Endothelial cell of umbilical vein (primary cell): ENCODE data around the gene FBXL17. TPM values are rescaled to one million over a fixed set of nuclear protein-coding genes. Genes with fewer than 3 reads are reported as not detected.

Source experiments
- BruUV-seq: library from RNA; stranded (reverse); fragments of 400-500 nt; replicated peaks from 2 replicates; lab custom pipeline; 2021; lab: Mats Ljungman, UMichigan
- CTCF ChIA-PET: fragments of 300-600, 350-600 bp; sonication (Branson Sonifier 250); formaldehyde crosslinking; loops from one replicate; lab custom pipeline; 2021; ENCODE audit warnings: antibody characterized with exemption, inconsistent platforms; lab: Charles Lee
- POLR2A ChIA-PET: fragments of 300-600, 350-600 bp; sonication (Branson Sonifier 250); formaldehyde crosslinking; loops from one replicate; lab custom pipeline; 2021; ENCODE audit warnings: antibody characterized with exemption, inconsistent platforms; lab: Charles Lee
- DNase-seq: peaks from one replicate; pipeline ENCODE4 v3.0.0-alpha.2; 2011; ENCODE audit warnings: low read depth, low spot score
- FAIRE-seq: peaks from 2 replicates; lab custom pipeline; 2011; peaks lifted over from hg19 to GRCh38; lab: Jason Lieb, UNC
- H2AFZ ChIP-seq: 2 replicates; pipeline ENCODE4 v1.6.0; 2012; ENCODE audit warnings: low read depth, low read length, control low read depth, inconsistent platforms
- H3K27ac ChIP-seq: 2 replicates; pipeline ENCODE4 v1.5.1; 2011; ENCODE audit warnings: low read depth, mild to moderate bottlenecking, control low read depth, low read length, moderate library complexity; ENCODE audit not compliant: insufficient read depth
- H3K27me3 ChIP-seq, 2 experiments: 2 replicates each; pipeline versions ENCODE4 v1.6.0 to v1.6.1; 2011; ENCODE audit warnings: low read length in 2 of 2, mixed read lengths in 1 of 2; ENCODE audit not compliant: control insufficient read depth in 2 of 2, insufficient read depth in 2 of 2
- H3K36me3 ChIP-seq, 2 experiments: 2 replicates in 1 of 2; 3 replicates in 1 of 2; pipeline ENCODE4 v1.5.1; 2011; ENCODE audit warnings: low read length in 2 of 2, mild to moderate bottlenecking in 1 of 2, moderate library complexity in 1 of 2; ENCODE audit not compliant: control insufficient read depth in 2 of 2, insufficient read depth in 2 of 2; ENCODE audit errors: extremely low read depth in 1 of 2
- H3K4me1 ChIP-seq: 3 replicates; pipeline ENCODE4 v1.5.1; 2011; ENCODE audit warnings: mild to moderate bottlenecking, low read length; ENCODE audit not compliant: control insufficient read depth, insufficient read depth; ENCODE audit errors: extremely low read depth
- H3K4me2 ChIP-seq: 2 replicates; pipeline ENCODE4 v1.6.1; 2011; ENCODE audit warnings: low read length, control low read depth, mixed read lengths; ENCODE audit not compliant: insufficient read depth
- H3K4me3 ChIP-seq, 3 experiments: fragments of 200-600 bp in 1 of 3; sonication (generic), shearing (Covaris generic) in 1 of 3; replicated peaks in 1 of 3; 2 replicates each; pipeline ENCODE4 v1.5.1; 2011 to 2016; ENCODE audit warnings: control low read depth in 3 of 3, low read length in 3 of 3, mild to moderate bottlenecking in 2 of 3, inconsistent platforms in 1 of 3, low read depth in 1 of 3, moderate library complexity in 1 of 3; ENCODE audit not compliant: insufficient read depth in 1 of 3
- H3K79me2 ChIP-seq: 2 replicates; pipeline ENCODE4 v1.6.0; 2012; ENCODE audit warnings: low read length, inconsistent platforms; ENCODE audit not compliant: control insufficient read depth, insufficient read depth
- H3K9ac ChIP-seq: replicated peaks from 2 replicates; pipeline ENCODE3; 2011; ENCODE audit warnings: low read length, control low read depth; ENCODE audit not compliant: insufficient read depth; ENCODE audit errors: extremely low read depth
- H3K9me1 ChIP-seq: replicated peaks from 3 replicates; pipeline ENCODE4 v1.6.0; 2011; ENCODE audit warnings: mild to moderate bottlenecking, low read length; ENCODE audit not compliant: control insufficient read depth, insufficient read depth; ENCODE audit errors: extremely low read depth
- H3K9me3 ChIP-seq: replicated peaks from 2 replicates; pipeline ENCODE4 v1.5.1; 2012; ENCODE audit warnings: low read length, inconsistent platforms; ENCODE audit not compliant: control insufficient read depth, insufficient read depth
- H4K20me1 ChIP-seq: replicated peaks from 2 replicates; pipeline ENCODE3; 2011; ENCODE audit warnings: mild to moderate bottlenecking, low read length; ENCODE audit not compliant: control insufficient read depth, insufficient read depth; ENCODE audit errors: extremely low read depth
- EZH2 ChIP-seq: IDR thresholded peaks from 2 replicates; pipeline ENCODE4 v1.6.1; 2012; ENCODE audit warnings: borderline replicate concordance, low read depth, mild to moderate bottlenecking, moderate library complexity, low read length, inconsistent platforms; ENCODE audit not compliant: severe bottlenecking
- FOS ChIP-seq: IDR thresholded peaks from 2 replicates; pipeline ENCODE4 v1.6.1; 2011; ENCODE audit warnings: mild to moderate bottlenecking, low read length, moderate library complexity, borderline replicate concordance; ENCODE audit not compliant: insufficient read depth
- GATA2 ChIP-seq: IDR thresholded peaks from 2 replicates; pipeline ENCODE4 v1.7.0; 2011; ENCODE audit warnings: low read depth, mild to moderate bottlenecking, moderate library complexity, mixed read lengths, low read length; ENCODE audit not compliant: insufficient read length, insufficient read depth
- JUN ChIP-seq: IDR thresholded peaks from 2 replicates; pipeline ENCODE4 v1.6.1; 2011; ENCODE audit warnings: borderline replicate concordance, low read depth; ENCODE audit not compliant: insufficient read length, insufficient read depth
- MYC ChIP-seq: IDR thresholded peaks from one replicate; pipeline ENCODE4 v1.6.1; 2011; ENCODE audit warnings: mild to moderate bottlenecking, low read depth, low read length
- POLR2A ChIP-seq: IDR thresholded peaks from 2 replicates; pipeline ENCODE4 v1.6.1; 2012; ENCODE audit warnings: low read depth, mild to moderate bottlenecking, control low read depth, low read length
- POLR2AphosphoS5 ChIP-seq: IDR thresholded peaks from 2 replicates; pipeline ENCODE4 v1.6.1; 2012; ENCODE audit warnings: low read depth, mild to moderate bottlenecking, control low read depth, low read length, moderate library complexity; ENCODE audit not compliant: insufficient read depth
- dilution Hi-C: fragments of 300-500 bp; cut with MboI; formaldehyde crosslinking; loops from one replicate; pipeline ENCODE4 v1.15.0; 2019; ENCODE audit warnings: low sequenced_read_pairs; ENCODE audit not compliant: extremely low pct_ligation_motif_present
- intact Hi-C: fragments of 100-400 bp; cut with micrococcal nuclease; formaldehyde crosslinking; loops from one replicate; pipeline ENCODE4 v1.10.0; 2022
- polyA plus RNA-seq, 4 experiments: library from polyadenylated mRNA; depleted of rRNA in 3 of 4; stranded (reverse) in 3 of 4; unstranded in 1 of 4; fragments of >200 nt; gene quantifications; 2 replicates each; pipeline versions ENCODE4 v1.2.1 to v1.2.3, GENCODE V29; 2011 to 2012; ENCODE audit warnings: missing spikeins in 1 of 4
- total RNA-seq: library from RNA; stranded (reverse); gene quantifications from 2 replicates; pipeline ENCODE4 v1.2.3, GENCODE V29; 2021
- TF ChIP-seq, protein P1 (sequence below), 2 donors: IDR thresholded peaks; 1 replicate in 1 of 2; 2 replicates in 1 of 2; pipeline ENCODE4 v1.5.1; 2011; ENCODE audit warnings: low read length in 2 of 2, mild to moderate bottlenecking in 2 of 2, moderate library complexity in 2 of 2, control low read depth in 1 of 2, inconsistent platforms in 1 of 2, low read depth in 1 of 2; ENCODE audit not compliant: insufficient read depth in 1 of 2; ENCODE audit errors: extremely low read depth in 1 of 2
- TF ChIP-seq, protein P2 (sequence below): IDR thresholded peaks from 2 replicates; pipeline ENCODE4 v1.6.1; 2011; ENCODE audit not compliant: insufficient read depth, insufficient read length

Gene FBXL17
- total and polyA plus RNA-seq, 2 donors (not counting 3 experiments of a cell fraction or from before 2014, with no cell fraction given), result 2.7 to 8.8 TPM

DNA sequence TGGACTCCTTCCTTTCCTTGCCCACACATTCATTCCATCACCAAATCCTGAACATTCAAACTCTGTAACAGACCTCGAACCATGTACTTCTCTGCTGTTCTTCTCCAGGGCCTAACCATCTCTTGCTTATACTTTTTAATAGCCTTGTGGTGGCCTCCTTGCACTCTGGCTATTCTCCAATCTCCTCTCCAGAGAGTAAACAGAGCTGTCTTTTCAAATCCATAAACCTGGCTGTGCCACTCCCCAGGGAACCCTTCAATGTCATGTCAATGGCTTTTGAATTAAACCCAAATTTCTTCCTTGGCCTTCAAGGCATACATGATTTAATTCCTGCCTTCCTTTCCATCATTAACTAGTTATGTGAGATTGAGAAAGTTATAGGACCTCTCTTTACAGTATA is 433.5 kb downstream of the FBXL17 start:
- dilution Hi-C loops (no loop called here), intact Hi-C loops (no loop called here)
- ChIA-PET POLR2A (no interaction called here), CTCF (no interaction called here)
- DNase-seq (no peak), FAIRE-seq (no peak)
- Histone ChIP-seq H3K9me3 (no peaks in the 10 kb centered on the region), H3K9ac (no peak overlapping the region), H3K9me1 (no peaks in the 10 kb centered on the region), H4K20me1 (no peaks in the 10 kb centered on the region), H3K27me3 (no peaks in the 10 kb centered on the region), H3K27ac (no peak overlapping the region), H2AFZ (no peak overlapping the region), H3K4me3 (no peak overlapping the region), H3K79me2 (no peaks in the 10 kb centered on the region), H3K4me2 (no peak overlapping the region), H3K4me1 (no peaks in the 10 kb centered on the region), H3K36me3 (no peaks in the 10 kb centered on the region)
- BruUV-seq, result no TSS peak
- TF ChIP-seq, protein P1, sequence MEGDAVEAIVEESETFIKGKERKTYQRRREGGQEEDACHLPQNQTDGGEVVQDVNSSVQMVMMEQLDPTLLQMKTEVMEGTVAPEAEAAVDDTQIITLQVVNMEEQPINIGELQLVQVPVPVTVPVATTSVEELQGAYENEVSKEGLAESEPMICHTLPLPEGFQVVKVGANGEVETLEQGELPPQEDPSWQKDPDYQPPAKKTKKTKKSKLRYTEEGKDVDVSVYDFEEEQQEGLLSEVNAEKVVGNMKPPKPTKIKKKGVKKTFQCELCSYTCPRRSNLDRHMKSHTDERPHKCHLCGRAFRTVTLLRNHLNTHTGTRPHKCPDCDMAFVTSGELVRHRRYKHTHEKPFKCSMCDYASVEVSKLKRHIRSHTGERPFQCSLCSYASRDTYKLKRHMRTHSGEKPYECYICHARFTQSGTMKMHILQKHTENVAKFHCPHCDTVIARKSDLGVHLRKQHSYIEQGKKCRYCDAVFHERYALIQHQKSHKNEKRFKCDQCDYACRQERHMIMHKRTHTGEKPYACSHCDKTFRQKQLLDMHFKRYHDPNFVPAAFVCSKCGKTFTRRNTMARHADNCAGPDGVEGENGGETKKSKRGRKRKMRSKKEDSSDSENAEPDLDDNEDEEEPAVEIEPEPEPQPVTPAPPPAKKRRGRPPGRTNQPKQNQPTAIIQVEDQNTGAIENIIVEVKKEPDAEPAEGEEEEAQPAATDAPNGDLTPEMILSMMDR (IDR thresholded peaks at IDR 0.05; ENCODE audit: extremely low read depth in 1 of 2, insufficient read depth in 1 of 2, low read depth in 1 of 2, low read length in 2 of 2), result no peak
- no peak for TF ChIP-seq GATA2
- TF ChIP-seq MYC, result no peak
- no peak for TF ChIP-seq POLR2A
- no peak for TF ChIP-seq FOS
- TF ChIP-seq POLR2AphosphoS5, result no peak

DNA sequence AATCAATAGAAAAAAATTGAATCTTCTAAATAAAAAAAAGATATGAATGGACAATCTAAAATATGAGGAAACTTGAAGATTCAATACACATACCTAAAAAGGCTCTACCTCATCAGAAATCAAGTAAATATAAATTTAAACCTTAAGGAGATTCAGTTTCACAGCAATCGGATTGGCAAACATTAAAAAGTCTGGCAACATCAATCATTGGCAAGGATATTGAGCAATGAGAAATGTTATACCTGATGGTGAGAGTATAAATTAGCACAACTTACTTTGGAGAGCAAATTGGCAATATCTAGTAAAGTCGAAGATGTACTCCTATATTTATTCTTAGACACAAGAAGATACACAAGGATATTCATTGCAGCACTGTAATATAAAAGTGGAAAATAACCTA is 436.8 kb downstream of the FBXL17 start:
- Histone ChIP-seq H2AFZ (no peak overlapping the region), H3K4me3 (no peak overlapping the region), H3K36me3 (no peaks in the 10 kb centered on the region), H3K79me2 (no peaks in the 10 kb centered on the region), H4K20me1 (no peaks in the 10 kb centered on the region), H3K4me2 (no peak overlapping the region), H3K9ac (no peak overlapping the region), H3K9me3 (no peaks in the 10 kb centered on the region), H3K4me1 (no peaks in the 10 kb centered on the region), H3K27ac (no peak overlapping the region), H3K27me3 (no peaks in the 10 kb centered on the region), H3K9me1 (no peaks in the 10 kb centered on the region)
- ChIA-PET CTCF (no interaction called here), POLR2A (no interaction called here)
- no peak for TF ChIP-seq MYC
- TF ChIP-seq, protein P2, sequence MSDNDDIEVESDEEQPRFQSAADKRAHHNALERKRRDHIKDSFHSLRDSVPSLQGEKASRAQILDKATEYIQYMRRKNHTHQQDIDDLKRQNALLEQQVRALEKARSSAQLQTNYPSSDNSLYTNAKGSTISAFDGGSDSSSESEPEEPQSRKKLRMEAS, result no peak
- TF ChIP-seq POLR2AphosphoS5, result no peak
- TF ChIP-seq JUN, result no peak
- TF ChIP-seq FOS, result no peak
- TF ChIP-seq GATA2, result no peak
- TF ChIP-seq POLR2A, result no peak
- TF ChIP-seq EZH2, result no peak
- TF ChIP-seq, protein P1 (IDR thresholded peaks at IDR 0.05; ENCODE audit: extremely low read depth in 1 of 2, insufficient read depth in 1 of 2, low read depth in 1 of 2, low read length in 2 of 2), result no peak
- no TSS peak for BruUV-seq
- intact Hi-C loops, result no loop called here
- FAIRE-seq (no peak), DNase-seq (no peak)
- dilution Hi-C loops, result no loop called here
